GM08714 (cell line): ENCODE data around the gene CEP131.

Source experiments
- H3K4me3 ChIP-seq: fragments of 200-500 bp; sonication (Bioruptor generic); 2 replicates; pipeline ENCODE4 v1.5.1; 2014; ENCODE audit warnings: mild to moderate bottlenecking, low read length, inconsistent platforms
- ZNF274 ChIP-seq: IDR thresholded peaks from 2 replicates; pipeline ENCODE4 v1.6.1; 2012; ENCODE audit warnings: mild to moderate bottlenecking, low read depth, low read length

CEP131 gene

DNA sequence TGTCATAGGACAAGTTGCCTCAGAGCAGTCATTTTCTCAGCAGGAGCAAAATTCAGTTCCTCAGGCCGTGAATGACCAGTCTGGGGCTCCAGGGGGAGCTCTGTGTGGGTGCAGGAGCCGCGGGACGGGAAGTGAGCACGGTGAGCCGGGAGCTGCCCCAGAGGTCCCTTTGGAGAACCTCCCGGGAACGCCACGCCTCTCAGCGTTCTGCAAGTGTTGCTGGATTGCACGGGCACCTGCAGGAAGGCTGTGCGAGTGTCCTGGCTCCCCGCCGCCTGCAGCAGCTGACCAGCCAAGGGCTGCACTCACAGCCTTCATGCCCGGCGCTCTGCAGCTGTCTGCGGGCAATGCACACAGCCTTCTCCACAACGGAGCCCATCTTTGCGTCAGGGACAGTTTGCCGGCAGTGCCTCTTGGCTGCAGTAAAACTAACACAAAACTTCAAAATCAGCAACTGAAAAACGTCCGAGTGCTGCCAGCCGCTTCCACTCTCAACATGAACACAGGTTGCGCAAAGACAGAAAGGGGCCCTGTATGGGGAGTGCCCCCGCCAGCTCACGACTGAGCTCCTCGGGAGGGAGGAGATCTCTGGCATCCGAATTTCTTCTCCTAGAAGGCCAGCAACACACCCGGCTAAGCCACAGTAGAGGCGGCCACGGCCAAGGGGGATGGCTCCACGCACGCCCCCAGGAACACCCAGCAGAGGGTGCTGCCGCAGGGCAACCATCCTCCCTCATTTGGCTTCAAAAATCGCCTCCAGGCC lies 32.4 kb upstream of the CEP131 start:
- TF ChIP-seq ZNF274, result no peak
- no peak overlapping the region for H3K4me3 ChIP-seq

DNA sequence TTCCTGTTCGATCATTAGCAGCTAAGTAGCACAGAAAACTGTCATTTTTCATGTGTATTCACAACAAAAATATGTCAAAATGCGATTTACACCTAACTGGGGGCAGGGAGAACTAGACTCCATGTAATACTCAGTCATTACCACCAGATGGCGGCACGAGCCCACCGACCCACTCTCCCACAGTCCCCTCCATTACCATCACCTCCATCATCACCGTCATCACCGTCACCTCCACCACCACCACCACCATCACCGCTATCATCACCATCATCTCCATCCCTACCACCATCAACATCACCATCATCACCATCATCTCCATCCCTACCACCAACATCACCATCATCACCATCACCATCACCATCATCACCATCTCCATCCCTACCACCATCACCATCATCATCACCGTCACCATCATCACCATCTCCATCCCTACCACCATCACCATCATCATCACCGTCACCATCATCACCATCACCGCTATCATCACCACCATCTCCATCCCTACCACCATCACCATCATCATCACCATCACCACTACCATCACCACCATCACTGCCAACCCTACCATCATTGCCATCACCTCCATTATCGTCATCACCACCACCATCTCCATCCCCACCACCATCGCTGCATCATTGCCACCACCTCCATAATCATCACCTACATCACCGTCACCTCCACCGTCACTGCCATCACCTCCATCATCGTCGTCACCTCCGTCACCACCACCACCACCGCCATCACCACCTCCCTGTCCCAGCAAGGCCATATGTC lies 30.8 kb upstream of the CEP131 start:
- TF ChIP-seq ZNF274, result no peak
- H3K4me3 ChIP-seq, result no peak overlapping the region

DNA sequence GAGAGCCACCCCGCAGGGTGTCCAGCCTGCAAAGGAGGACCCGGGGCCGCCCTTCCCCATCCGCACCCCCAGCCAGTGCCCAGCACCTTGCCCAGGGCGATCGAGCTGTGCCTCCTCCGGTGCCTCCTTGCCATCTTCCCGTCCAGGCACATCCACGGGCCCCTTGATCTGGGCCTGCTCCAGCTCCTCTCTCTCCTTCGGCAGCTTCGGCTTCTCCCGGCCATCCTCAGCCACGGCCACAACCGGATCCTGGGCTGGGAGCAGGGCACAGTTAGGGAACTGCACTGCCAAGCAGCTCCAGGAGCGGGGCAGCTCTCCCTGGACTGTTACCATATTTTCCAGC lies 30.2 kb upstream of the CEP131 start:
- no peak for TF ChIP-seq ZNF274
- H3K4me3 ChIP-seq, result no peak overlapping the region

DNA sequence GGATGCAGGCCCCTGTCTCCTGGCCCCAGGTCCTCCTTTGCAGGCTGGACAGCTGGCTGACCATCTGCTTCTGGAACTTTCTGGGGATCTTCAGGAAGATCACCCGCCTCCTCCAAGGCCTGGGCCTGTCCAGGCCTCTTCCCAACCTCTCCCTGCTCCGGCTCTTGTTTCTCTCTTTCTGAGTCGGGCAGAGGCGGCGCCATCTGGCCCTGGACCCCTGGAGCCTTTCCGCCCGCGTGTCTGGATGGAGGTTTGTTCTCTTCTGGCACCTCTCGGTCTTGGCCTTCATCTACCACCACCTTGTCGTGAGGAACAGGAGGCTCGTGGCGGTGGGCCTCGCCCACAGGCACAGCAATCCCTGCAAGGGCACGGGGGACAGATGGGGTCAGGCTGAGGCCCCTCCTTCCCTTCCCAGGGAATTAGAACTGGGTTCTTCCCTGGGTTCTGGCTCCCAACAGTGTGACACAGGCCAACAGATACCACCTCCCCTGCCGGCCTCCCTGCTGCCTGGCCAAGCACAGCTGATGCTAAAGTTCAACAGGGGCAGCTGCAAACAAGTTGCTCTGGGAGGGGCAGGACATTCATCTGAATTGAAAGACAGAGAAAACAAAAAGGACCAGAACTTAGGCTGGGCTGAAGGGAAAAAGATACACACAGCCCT lies 29.7 kb upstream of the CEP131 start:
- H3K4me3 ChIP-seq, result no peak overlapping the region
- no peak for TF ChIP-seq ZNF274

DNA sequence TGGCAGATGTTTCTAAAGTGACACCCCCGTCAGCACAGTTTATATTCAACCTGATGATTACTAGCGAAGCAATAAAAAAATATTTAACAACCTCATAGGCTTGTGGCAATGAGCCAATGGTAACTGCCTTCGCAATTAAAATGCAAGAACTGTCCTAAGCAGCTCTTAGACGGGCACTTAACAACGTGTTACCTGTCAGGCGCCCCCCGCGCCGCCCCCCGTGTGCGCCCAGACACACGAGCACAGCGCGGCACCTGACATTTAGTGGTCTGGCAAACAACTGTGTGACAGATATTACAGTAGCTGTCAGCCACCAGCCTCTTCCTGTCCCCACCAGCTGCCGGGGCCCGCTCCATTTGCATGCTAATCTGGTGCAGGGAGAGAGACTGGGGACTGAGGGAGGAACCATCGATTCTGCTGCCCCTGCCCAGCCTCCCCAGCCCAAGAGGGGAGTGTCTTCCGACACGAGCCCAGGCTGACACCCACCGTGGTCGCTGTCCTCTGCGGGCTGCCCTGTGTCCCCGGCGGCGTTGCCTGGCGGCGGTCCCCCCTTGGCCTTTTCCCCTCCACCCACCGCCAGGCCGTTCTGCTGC lies 29.0 kb upstream of the CEP131 start:
- H3K4me3 ChIP-seq, result no peak overlapping the region
- TF ChIP-seq ZNF274, result no peak

DNA sequence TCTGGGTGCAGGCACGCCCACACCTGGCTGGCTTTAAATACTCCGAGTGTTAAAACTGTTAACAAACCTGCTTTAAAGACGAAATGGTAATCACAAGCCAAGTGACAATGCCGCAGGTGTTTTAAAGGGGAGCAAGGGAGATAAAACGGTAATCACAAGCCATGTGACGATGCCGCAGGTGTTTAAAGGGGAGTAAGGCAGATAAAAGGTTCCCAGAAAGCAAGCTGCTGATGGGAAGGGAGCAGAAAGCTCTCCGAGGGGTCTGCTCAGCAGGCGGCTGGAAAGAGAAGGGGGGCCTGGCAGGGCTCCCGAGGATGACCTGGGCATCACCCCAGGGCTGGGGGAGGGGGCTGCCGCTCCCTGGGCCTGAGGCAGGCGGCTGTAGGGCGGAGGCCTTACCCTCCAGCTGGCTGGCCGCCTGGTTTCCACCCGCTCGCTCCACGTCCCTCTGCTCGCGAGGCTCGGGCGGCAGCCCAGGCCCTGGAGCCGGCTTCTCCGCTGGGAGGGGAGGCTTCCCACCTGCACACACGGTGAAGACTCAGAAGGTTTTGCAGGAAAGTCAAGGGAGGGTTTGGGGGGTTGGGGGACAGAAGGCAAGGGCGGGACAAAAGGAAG lies 28.4 kb upstream of the CEP131 start:
- TF ChIP-seq ZNF274, result no peak
- no peak overlapping the region for H3K4me3 ChIP-seq

DNA sequence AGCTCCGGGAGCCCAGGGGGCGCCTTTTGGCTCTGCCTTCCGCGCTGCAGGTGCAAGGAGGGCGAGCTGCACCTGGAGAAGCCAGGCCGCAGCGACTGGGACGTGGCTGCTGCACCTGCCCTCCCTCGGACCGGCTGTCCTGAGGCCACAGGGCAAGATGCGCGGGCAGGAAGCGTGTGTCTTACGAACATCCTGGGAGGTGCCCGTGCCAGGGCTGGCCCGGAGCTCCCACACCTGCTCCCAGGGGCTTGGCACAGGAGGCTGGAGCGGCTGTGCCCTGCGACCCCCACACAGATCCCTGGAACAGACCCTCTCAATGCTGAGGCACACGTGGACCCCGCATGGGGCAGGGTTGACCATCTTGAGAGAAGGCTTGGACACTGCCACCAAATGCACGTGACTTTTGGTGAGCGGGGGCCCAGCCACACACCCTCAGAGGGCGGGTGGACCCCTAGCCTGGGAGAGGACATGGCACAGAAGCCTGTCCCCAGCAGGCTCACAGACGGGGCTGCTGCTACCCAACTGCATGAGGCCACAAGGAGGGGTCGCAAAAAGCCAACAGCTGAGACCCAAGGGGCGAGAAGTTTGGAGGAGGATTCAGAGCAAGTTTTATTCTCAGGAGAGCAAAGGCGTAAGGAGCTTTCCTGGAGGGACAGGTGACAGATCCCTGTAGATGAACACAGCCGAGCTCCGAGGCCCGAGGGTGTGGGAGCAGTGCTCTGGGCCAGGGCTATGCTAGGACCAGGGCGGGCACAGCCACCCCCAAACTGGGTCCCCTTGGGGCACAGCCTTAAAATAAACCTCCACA lies 27.7 kb upstream of the CEP131 start:
- no peak overlapping the region for H3K4me3 ChIP-seq
- no peak for TF ChIP-seq ZNF274

DNA sequence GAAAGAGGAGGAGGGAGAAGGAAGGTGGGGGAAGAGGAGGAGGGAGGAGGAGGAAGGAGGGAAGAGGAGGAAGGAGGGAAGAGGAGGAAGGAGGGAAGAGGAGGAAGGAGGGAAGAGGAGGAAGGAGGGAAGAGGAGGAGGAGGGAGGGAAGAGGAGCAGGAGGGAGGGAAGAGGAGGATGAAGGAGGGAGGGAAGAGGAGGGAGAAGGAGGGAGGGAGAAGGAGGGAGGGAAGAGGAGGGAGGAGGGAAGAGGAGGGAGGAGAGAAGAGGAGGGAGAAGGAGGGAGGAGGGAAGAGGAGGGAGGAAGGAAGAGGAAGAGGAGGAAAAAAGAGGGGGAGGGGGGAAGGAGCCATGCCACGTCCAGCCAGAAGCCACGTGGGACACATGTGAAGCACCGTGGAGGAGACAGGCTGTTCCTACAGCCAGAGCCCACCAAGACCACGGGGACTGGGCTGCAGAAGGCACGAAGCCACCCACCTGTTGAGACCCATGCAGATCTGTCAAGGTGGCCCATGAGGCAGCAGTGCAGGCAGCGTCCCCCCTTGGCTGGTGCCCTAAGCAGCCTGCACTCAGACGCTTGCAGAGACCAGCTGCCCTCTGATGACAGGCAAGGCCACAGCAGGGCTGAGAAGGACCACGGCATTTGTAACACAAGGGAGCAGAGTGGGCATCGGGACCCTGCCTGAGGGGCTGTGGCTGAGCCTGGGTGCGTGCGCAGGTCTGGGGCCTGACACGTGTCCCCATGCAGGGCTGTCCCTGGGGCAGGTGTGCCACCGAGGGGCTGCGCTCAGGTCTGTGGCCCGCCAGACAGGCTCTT lies 26.7 kb upstream of the CEP131 start:
- no peak overlapping the region for H3K4me3 ChIP-seq
- no peak for TF ChIP-seq ZNF274

DNA sequence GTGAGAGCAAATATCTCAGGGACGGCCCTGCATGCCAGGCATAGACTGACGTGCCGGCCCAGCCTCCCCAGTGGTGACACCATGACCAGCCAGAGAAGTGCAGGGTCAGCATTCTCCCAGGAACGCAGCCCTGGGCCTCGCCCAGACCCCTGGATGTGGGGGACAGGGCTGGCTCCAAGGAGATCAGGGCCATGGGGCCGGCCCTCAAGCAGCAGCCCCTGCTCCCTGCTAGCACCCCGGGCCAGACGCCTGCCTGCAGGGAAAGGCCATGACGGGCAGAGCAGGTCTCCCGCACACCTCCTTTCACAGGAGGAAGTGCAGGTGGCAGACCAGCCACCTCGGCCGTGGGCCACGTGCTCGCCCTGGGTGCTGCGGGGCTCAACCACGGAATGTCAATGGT lies 25.9 kb upstream of the CEP131 start:
- no peak for TF ChIP-seq ZNF274
- no peak overlapping the region for H3K4me3 ChIP-seq

DNA sequence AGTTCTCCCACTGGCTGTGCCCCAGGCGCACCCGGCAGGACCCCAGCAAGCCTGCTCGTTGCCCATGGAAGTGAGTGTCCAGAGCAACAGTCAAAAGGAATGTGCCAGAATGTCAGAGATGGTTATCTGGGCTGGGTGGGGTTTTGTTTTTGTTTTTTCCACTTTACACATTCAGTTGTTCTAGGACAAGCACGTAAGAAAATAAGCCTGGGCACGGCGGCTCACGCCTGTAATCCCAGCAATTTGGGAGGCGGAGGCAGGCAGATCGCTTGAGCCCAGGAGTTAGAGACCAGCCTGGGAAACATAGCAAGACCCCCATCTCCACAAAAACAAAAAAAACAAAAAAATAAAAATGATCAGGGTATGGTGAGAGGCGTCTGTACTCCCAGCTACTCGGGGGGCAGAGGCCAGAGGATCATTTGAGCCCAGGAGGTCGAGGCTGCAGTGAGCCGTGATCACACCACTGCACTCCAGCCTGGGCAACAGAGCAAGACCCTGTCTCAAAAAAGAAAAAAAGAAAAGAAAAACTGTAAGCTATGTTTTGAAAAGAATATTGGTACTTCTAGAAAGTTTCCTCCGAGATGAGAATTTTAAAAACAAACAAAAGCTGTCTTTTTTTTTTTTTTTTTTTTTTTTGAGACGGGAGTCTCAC lies 24.7 kb upstream of the CEP131 start:
- no peak for TF ChIP-seq ZNF274
- H3K4me3 ChIP-seq, result no peak overlapping the region

DNA sequence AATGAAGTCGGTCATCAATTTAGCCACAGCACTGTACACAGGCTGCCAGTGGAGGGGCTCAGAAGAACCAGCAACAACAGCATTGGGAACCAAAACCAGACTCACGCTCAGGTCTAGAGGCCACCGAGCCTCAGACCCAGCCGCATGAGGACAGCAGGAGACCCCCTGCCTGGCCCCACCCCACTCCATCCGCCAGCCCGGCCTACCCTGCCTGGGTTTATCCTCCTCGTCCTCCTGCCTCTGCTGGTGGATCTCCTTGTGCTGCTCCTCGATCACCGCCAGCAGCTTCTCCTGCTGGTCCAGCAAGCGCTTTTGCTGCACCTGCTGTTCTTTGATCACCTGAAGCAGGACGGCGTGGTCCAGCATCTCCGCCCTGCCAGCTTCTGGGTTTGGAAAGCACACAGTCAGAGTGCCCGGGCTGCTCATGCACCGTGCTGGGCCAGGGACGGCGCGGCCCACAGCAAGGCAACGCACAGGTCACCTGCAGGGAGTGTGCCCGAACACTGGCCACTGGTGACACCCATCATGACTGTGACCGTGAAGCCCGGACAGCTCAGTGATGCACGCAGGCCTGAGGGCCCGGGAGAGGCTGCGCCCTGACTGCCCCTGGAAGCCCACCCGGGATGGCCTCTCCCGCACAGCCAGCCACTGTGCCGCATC lies 24.0 kb upstream of the CEP131 start:
- H3K4me3 ChIP-seq, result no peak overlapping the region
- no peak for TF ChIP-seq ZNF274

DNA sequence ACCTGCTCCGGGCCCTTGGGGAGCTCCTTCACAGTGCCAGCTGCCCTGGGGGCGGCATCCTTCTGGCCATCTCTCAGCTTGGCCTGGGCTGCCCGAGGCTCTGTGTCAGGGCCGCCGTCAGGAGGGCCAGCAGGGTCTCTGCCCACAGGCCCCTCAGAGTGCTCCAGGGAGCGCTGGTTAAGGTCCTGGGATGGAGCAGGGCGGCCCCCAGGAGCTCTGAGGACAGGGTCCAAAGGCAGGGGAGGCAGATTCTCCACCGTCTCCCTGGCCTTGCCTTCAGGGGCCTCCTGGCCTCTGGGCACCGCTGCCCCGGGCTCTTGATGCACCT lies 23.5 kb upstream of the CEP131 start:
- no peak overlapping the region for H3K4me3 ChIP-seq
- TF ChIP-seq ZNF274, result no peak
